GM21526 (cell line): Measurements from ENCODE around the gene WNK2.

Experiments
- ATAC-seq: cut with Tn5 transposase; IDR thresholded peaks from one replicate; pipeline ENCODE4 v1.9.1; 2021; ENCODE audit warnings: moderate library complexity; ENCODE audit not compliant: unreplicated experiment, low FRiP score

WNK2 gene

GRCh38 chr9:93302586-93303257, 118.8 kb downstream of the WNK2 start:
- no peak for ATAC-seq

- no peak for ATAC-seq
Measured at GRCh38 chr9:93303258-93303771, 119.4 kb downstream of the WNK2 start.

- ATAC-seq: no peak
Measured at GRCh38 chr9:93303806-93304573, 120.1 kb downstream of the WNK2 start.

GRCh38 chr9:93304574-93305496, 120.9 kb downstream of the WNK2 start:
- no peak for ATAC-seq

- no peak for ATAC-seq
Measured at GRCh38 chr9:93305497-93306020, 121.6 kb downstream of the WNK2 start.

- no peak for ATAC-seq
Measured at GRCh38 chr9:93306081-93306480, 122.1 kb downstream of the WNK2 start.

- ATAC-seq: no peak
Measured at GRCh38 chr9:93306579-93307091, 122.7 kb downstream of the WNK2 start.

- no peak for ATAC-seq
Measured at GRCh38 chr9:93307468-93308157, 123.7 kb downstream of the WNK2 start.

GRCh38 chr9:93308158-93308602, 124.2 kb downstream of the WNK2 start:
- no peak for ATAC-seq

GRCh38 chr9:93308676-93309075, 124.7 kb downstream of the WNK2 start:
- ATAC-seq: no peak

GRCh38 chr9:93309889-93310425, 126.0 kb downstream of the WNK2 start:
- no peak for ATAC-seq

GRCh38 chr9:93315118-93315517, 131.2 kb downstream of the WNK2 start:
- no peak for ATAC-seq

- no peak for ATAC-seq
Measured at GRCh38 chr9:93315960-93316359, 132.0 kb downstream of the WNK2 start.

- no peak for ATAC-seq
Measured at GRCh38 chr9:93316726-93317494, 133.0 kb downstream of the WNK2 start.

GRCh38 chr9:93317495-93318094, 133.7 kb downstream of the WNK2 start:
- ATAC-seq: no peak

- no peak for ATAC-seq
Measured at GRCh38 chr9:93318480-93318879, 134.5 kb downstream of the WNK2 start.

- no peak for ATAC-seq
Measured at GRCh38 chr9:93319301-93319991, 135.5 kb downstream of the WNK2 start.
